Cardiac fibroblast (primary cell): ENCODE measurements around the gene SPATA2.

Experiments used
- DNase-seq, 2 donors: peaks; one replicate each; pipeline versions ENCODE4 v3.0.0 to v3.0.0-alpha.2; 2010; ENCODE audit warnings: low read depth in 2 of 2
- H3K4me3 ChIP-seq, 2 donors: replicated peaks in 1 of 2; 1 replicate in 1 of 2; 2 replicates in 1 of 2; pipeline ENCODE4 v1.5.1; 2011; ENCODE audit warnings: low read depth in 2 of 2, low read length in 2 of 2, mild to moderate bottlenecking in 2 of 2, moderate library complexity in 1 of 2
- TF ChIP-seq, protein P1 (sequence below): IDR thresholded peaks from one replicate; pipeline ENCODE4 v1.5.1; 2011; ENCODE audit warnings: low read depth, mild to moderate bottlenecking, low read length, inconsistent platforms

Gene SPATA2

DNA sequence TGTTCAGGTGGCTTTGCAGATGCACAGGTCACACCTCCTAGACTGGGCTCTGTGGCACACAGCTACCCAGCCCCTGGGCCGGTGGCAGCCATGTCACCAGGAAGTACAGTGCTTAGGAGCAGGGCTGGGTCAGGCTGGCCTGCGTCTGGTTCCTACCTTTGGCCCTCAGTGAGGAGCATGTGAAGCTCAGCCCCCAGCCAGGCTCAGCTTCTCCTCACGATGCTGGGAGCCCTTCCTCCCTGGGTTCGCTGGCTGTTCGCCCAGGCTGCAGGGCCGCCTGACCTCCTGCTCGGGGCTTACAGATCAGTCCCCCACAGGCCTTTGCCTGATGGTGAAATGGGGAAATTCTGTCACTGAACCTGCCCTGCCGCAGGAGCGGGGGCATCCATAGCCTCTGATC is 23.1 kb downstream of the SPATA2 start:
- TF ChIP-seq, protein P1, sequence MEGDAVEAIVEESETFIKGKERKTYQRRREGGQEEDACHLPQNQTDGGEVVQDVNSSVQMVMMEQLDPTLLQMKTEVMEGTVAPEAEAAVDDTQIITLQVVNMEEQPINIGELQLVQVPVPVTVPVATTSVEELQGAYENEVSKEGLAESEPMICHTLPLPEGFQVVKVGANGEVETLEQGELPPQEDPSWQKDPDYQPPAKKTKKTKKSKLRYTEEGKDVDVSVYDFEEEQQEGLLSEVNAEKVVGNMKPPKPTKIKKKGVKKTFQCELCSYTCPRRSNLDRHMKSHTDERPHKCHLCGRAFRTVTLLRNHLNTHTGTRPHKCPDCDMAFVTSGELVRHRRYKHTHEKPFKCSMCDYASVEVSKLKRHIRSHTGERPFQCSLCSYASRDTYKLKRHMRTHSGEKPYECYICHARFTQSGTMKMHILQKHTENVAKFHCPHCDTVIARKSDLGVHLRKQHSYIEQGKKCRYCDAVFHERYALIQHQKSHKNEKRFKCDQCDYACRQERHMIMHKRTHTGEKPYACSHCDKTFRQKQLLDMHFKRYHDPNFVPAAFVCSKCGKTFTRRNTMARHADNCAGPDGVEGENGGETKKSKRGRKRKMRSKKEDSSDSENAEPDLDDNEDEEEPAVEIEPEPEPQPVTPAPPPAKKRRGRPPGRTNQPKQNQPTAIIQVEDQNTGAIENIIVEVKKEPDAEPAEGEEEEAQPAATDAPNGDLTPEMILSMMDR, result no peak
- no peak overlapping the region for H3K4me3 ChIP-seq
- no peak for DNase-seq

DNA sequence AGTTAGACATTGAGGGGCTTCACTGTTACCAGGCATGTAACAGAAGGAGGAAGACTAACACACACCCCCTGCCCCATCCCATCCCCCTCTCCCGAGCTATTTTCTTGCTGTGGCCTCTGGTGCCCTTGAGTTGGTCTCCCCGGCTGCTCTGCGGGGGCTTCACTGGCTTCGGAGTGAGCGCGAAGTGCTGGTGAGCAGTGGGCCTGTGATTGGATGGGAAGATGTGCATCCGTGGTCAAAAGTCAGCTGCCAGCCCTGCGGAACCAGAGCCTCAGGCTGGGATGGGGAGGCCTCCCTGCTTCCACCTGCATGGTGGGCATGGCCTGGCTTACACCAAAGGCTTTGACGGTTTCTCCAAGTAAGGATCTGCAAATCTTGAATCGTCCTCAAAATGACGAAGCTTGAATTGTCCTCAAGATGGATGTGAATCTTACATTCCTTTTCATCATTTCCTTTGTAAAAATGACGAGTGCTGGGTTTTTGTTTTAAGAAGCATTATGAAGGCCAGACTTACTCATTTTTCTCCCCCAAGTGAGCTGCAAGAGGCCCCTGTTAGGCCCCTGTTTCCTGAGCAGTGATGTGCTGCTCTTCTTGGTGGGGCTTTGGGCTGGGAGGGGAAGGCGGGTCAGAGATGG is 23.7 kb downstream of the SPATA2 start:
- no peak overlapping the region for H3K4me3 ChIP-seq

DNA sequence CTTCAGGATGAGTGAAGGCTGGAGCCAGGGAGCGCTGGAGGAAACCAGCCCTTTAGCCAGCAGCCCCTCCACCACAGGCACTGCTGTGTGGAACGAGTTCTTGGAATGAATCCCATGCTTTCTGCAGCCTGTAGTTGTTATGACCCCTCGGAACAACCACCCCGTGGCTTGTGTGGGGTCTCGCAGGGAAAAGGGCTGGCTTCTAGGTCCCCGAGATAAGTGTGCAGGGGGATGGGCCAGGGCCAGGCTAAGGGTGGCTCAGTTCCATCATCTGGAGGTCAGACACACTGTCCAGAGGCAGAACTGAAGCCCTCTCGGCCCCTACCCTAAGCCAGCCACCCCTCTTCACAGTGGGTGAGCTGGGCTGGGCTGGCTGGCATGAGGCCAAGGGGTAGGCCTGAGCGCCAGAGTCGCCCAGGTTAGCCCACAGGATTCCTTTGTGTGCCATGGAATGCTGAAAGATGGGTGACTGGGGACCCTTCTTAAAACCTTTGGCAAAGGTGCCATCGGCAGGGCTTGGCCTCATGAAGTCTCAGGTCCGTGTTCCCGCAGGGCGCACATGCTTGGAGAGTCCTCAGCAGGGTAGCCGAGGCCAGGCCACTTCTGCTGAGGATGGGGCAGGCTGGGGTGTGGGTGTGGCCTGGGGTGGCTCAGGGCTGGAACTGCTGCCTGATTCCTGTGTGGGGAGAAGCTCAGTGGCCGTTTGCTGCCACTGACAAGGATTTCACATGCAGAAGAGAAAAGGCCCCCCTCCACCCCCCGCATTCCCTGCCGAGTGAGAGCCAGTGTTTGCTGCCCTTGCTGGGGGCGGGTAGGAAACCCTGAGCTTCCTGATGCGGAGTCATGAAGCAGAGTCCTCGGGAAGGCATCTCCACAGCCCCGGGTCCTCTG is 24.6 kb downstream of the SPATA2 start:
- DNase-seq, result no peak
- H3K4me3 ChIP-seq, result no peak overlapping the region
- TF ChIP-seq, protein P1, result no peak

More for the DNA sequence above, 23.7 kb downstream of the SPATA2 start:
- TF ChIP-seq, protein P1, result no peak
- DNase-seq, result no peak

DNA sequence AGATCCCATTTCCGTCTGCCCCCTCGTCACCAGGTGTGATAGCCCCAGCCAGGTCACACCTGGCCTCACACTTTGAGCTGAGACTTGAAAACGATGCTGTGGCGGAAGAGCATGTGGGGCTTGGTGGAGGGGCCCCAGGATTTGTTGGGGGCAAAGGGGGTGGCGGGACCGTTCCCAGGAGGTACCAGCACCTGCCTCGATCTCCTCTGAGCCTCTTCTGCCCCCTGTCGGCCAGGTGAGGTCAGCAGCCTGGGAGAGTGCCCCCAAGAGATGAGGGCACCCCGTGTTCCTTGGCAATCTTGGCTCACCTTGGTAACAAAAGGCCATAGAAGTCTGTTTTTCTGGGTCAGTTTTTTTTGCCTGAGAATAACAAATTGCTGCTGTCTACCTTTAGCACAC is 25.4 kb downstream of the SPATA2 start:
- TF ChIP-seq, protein P1, result no peak
- H3K4me3 ChIP-seq, result no peak overlapping the region
- no peak for DNase-seq

DNA sequence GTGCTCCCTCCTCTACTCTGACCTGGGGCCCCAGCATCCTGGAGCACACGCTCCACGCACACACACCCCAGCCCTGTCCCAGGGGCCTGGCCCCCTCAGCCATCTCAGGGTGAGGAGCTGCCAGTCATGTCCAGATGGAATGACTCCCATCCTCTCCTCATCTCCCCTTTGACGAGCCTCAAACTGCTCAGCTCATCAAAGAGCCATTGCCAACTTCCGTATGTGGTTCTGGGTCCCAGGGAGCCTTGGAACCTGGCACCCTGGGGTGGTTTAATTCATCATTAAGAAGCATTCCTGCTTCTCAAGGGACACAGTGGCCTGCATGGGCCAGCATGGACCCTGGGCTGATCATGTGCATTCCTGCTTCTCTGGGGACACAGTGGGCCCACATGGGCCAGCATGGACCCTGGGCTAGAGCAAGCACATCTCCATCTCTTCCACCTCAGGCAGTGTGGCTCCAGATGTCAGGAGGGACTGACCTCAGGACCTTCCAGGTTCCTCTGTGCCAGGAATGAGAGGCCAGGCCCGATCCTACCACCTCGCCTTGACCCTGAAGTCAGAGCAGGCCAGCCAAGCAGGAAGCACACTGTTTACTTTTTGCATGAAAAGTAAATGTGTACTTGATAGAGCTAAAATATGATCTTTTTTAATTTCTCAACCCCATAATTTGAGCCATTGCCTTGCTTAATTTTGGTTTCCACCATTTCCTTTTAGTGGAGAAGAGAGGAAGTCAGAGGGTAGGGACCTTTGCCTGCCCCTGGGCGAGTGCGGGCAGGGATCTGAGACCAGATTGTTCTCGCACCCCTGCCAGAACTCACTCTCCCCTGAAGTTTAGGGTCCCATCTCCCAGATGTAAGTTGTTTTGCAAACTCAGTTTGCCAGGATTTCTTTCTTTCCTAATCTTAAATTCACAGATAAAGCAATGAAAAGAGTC is 26.1 kb downstream of the SPATA2 start:
- no peak for DNase-seq

More for the DNA sequence above, 26.1 kb downstream of the SPATA2 start:
- H3K4me3 ChIP-seq, result no peak overlapping the region
- TF ChIP-seq, protein P1, result no peak
